Natural killer cell treated with Interleukin-12 subunit alpha and Interleukin-12 subunit beta and Interleukin-15 and Interleukin-18, amount 100 ng/mL, for 72 hours (primary cell): Measurements from ENCODE around the gene NPC1. TPM values are rescaled to one million over a fixed set of nuclear protein-coding genes. Genes with fewer than 3 reads are reported as not detected.
"Not testable (repeated sequence)": the region's sequence is repeated elsewhere in the genome, so short reads cannot be mapped to it uniquely, and the experiment has no call there.

Source experiments
- ATAC-seq, 2 donors: fragments of 150-1000 bp; cut with Tn5 transposase in 1 of 2; sonication (Bioruptor Pico), chemical (Tn5 transposase) in 1 of 2; 2 replicates each; pipeline ENCODE4 v1.10.0; 2021
- DNase-seq: peaks from one replicate; pipeline ENCODE4 v3.0.0; 2022; ENCODE audit warnings: low spot score
- H3K27ac Mint-ChIP-seq, 2 donors: 1 replicate in 1 of 2; 2 replicates in 1 of 2; pipeline ENCODE4 v1.8.0; 2022; ENCODE audit warnings: mixed read lengths in 2 of 2, mild to moderate bottlenecking in 1 of 2, moderate library complexity in 1 of 2
- H3K27me3 Mint-ChIP-seq, 2 donors: 1 replicate in 1 of 2; 2 replicates in 1 of 2; pipeline ENCODE4 v1.8.0; 2022; ENCODE audit warnings: mixed read lengths in 2 of 2
- H3K36me3 Mint-ChIP-seq: one replicate; pipeline ENCODE4 v1.8.0; 2022; ENCODE audit warnings: mixed read lengths
- H3K4me1 Mint-ChIP-seq, 2 donors: 1 replicate in 1 of 2; 2 replicates in 1 of 2; pipeline ENCODE4 v1.8.0; 2022; ENCODE audit warnings: low read depth in 2 of 2, mixed read lengths in 2 of 2, mild to moderate bottlenecking in 1 of 2
- H3K4me3 Mint-ChIP-seq: one replicate; pipeline ENCODE4 v1.8.0; 2022; ENCODE audit warnings: mixed read lengths
- H3K9me3 Mint-ChIP-seq: 2 replicates; pipeline ENCODE4 v1.8.0; 2022; ENCODE audit warnings: mixed read lengths
- total RNA-seq, 2 donors: library from RNA; stranded (reverse); gene quantifications; one replicate each; pipeline ENCODE4 v1.2.3, GENCODE V29; 2022

The NPC1 gene
- total RNA-seq, 2 donors from 2014 or later: 87.6 to 88.3 TPM

- peak; percentile 71 for DNase-seq
- Mint-ChIP-seq H3K27ac (peak overlapping the region; percentile 73 to 88), H3K4me1 (peaks cover 41 to 52% of the 10 kb centered on the region in 2 donors), H3K27me3 (no peaks in the 10 kb centered on the region), H3K4me3 (peak overlapping the region; percentile 47), H3K36me3 (peaks cover 51% of the 10 kb centered on the region), H3K9me3 (no peaks in the 10 kb centered on the region)
- ATAC-seq: peak; percentile 93 to 97
Measured at GRCh38 chr18:23563377-23564043, 22.8 kb downstream of the NPC1 start.

GRCh38 chr18:23560186-23560585, 26.1 kb downstream of the NPC1 start:
- Mint-ChIP-seq H3K36me3 (peaks cover 38% of the 10 kb centered on the region), H3K9me3 (no peaks in the 10 kb centered on the region), H3K4me1 (peaks cover 28 to 34% of the 10 kb centered on the region in 2 donors), H3K27me3 (no peaks in the 10 kb centered on the region), H3K4me3 (no peak overlapping the region), H3K27ac (peak overlapping the region in 1 of 2 donors; percentile 88)
- ATAC-seq: no peak
- no peak for DNase-seq

- DNase-seq, H3K27me3 Mint-ChIP-seq, H3K4me3 Mint-ChIP-seq, ATAC-seq, H3K9me3 Mint-ChIP-seq: not testable (repeated sequence)
- Mint-ChIP-seq H3K27ac (peak overlapping the region in 1 of 2 donors; percentile 5), H3K36me3 (peaks cover 43% of the 10 kb centered on the region), H3K4me1 (peaks cover 5 to 34% of the 10 kb centered on the region in 2 donors)
Measured at GRCh38 chr18:23557511-23557910, 28.8 kb downstream of the NPC1 start.

DNA sequence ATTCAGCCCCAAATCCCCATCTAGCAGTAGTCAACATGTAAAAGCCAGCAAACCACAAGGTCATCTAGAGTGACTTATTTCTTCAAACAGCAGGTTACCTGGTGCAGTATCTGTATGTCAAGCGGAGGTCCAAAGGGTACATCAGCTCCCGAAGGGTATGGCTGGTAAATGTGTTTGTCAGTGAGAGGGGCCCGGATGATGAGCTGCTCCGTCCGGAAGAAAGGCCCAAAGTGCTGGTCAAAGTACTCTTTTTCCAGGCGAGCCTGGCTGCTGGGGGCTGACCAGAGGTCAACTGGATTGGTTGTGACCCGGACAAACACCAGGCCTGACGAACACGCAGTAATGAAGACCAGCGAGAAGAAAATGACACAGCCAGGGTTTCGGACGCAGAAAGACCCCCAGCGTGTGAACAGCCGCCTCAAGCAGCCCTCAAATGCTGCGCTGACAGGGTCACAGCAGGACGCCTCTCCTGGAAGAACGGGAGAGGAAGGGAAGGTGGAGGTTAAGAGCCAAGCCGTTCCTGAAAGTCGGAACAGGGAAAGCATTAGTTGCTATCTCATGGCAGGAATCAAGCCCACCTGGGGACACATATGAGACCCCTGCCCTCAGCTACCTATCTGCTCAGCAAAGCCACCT, 30.0 kb downstream of the NPC1 start:
- Mint-ChIP-seq H3K36me3 (peaks cover 49% of the 10 kb centered on the region), H3K4me3 (no peak overlapping the region), H3K27ac (peak overlapping the region in 1 of 2 donors; percentile 77), H3K27me3 (no peaks in the 10 kb centered on the region), H3K9me3 (no peaks in the 10 kb centered on the region), H3K4me1 (peaks cover 5 to 35% of the 10 kb centered on the region in 2 donors)
- DNase-seq: no peak
- ATAC-seq: no peak

DNA sequence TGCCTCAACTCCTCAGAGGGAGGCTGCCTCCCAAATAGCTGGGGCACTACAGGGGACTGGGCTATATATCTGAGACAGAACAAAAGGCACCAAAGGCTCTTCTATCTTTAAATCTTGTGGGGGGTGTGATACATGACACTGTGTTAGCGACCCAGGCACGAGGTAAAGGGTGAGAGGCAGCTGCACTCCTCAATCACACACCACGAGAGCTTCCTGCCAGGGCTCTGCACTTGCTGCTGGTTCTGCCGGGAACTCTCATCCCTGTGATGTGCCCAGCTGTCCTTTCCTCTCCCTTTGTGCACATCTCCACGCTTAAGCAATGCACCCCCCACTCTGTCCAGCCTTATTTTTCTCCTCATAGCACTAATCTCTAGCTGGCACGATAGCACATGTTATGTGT, 32.4 kb downstream of the NPC1 start:
- Mint-ChIP-seq H3K36me3 (peaks cover 44% of the 10 kb centered on the region), H3K4me1 (peaks cover 5 to 31% of the 10 kb centered on the region in 2 donors), H3K4me3 (no peak overlapping the region), H3K9me3 (no peaks in the 10 kb centered on the region), H3K27me3 (no peaks in the 10 kb centered on the region), H3K27ac (peak overlapping the region; percentile 39 to 53)
- no peak for DNase-seq
- no peak for ATAC-seq

DNA sequence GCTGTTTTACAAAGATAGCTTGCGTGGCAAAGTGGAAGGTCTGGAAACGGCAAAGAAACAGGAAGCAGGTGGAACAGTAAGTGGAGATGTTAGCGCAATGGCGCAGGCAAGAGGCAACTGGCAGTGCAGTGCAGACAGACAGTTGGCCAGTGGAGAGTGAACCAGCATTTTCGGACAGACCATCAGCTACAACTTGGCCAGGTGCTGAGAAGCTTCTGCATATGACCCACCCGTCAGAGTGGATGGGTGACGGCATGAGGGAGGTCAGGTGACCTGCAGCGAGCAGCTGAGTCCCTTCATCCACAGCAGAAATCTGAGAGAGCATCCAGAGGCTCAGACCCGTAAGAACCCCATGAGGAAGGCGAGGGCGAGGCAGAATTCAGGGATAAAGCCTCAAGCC, 33.8 kb downstream of the NPC1 start:
- DNase-seq (no peak), ATAC-seq (no peak)
- no peaks in the 10 kb centered on the region for H3K27me3 Mint-ChIP-seq
- H3K4me3 Mint-ChIP-seq: no peak overlapping the region
- no peaks in the 10 kb centered on the region for H3K9me3 Mint-ChIP-seq
- H3K27ac Mint-ChIP-seq: peak overlapping the region in 1 of 2 donors; percentile 20
- peaks cover 5 to 26% of the 10 kb centered on the region in 2 donors for H3K4me1 Mint-ChIP-seq
- peaks cover 39% of the 10 kb centered on the region for H3K36me3 Mint-ChIP-seq

- DNase-seq: no peak
- no peaks in the 10 kb centered on the region for H3K9me3 Mint-ChIP-seq
- peaks cover 5 to 23% of the 10 kb centered on the region in 2 donors for H3K4me1 Mint-ChIP-seq
- no peak for ATAC-seq
- no peaks in the 10 kb centered on the region for H3K27me3 Mint-ChIP-seq
- peaks cover 38% of the 10 kb centered on the region for H3K36me3 Mint-ChIP-seq
- peak overlapping the region in 1 of 2 donors; percentile 20 for H3K27ac Mint-ChIP-seq
- no peak overlapping the region for H3K4me3 Mint-ChIP-seq
Measured at GRCh38 chr18:23551978-23552377, 34.3 kb downstream of the NPC1 start.

GRCh38 chr18:23550898-23551297, 35.4 kb downstream of the NPC1 start:
- H3K9me3 Mint-ChIP-seq: no peaks in the 10 kb centered on the region
- H3K27me3 Mint-ChIP-seq: no peaks in the 10 kb centered on the region
- no peak overlapping the region for H3K4me3 Mint-ChIP-seq
- DNase-seq (no peak), ATAC-seq (no peak)
- H3K4me1 Mint-ChIP-seq: peaks cover 9 to 26% of the 10 kb centered on the region in 2 donors
- H3K36me3 Mint-ChIP-seq: peaks cover 41% of the 10 kb centered on the region
- H3K27ac Mint-ChIP-seq: peak overlapping the region in 1 of 2 donors; percentile 20

- Mint-ChIP-seq H3K9me3 (no peaks in the 10 kb centered on the region), H3K36me3 (peaks cover 33% of the 10 kb centered on the region), H3K27me3 (no peaks in the 10 kb centered on the region), H3K4me1 (peaks cover 9 to 16% of the 10 kb centered on the region in 2 donors), H3K4me3 (no peak overlapping the region), H3K27ac (no peak overlapping the region)
- ATAC-seq (no peak), DNase-seq (no peak)
Measured at GRCh38 chr18:23548719-23549118, 37.6 kb downstream of the NPC1 start.

DNA sequence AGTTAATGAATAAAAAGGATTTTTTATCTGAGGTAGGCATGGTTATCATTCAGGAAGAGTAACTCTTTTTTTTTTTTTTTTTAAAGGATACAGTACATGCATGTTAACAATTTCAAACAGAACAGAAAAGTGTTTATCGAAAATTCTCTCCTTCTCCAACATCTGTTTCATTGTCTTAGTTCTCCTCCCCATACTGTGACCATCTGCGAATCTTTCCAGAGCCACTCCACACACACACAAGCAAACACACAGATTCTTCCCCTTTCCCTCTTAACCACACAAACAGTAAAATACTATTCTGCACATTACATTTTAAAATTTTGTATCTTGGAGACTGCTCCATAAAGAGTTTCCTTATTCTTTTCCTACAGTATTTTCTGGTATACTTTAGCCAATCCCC, 38.0 kb downstream of the NPC1 start:
- peaks cover 36% of the 10 kb centered on the region for H3K36me3 Mint-ChIP-seq
- no peaks in the 10 kb centered on the region for H3K27me3 Mint-ChIP-seq
- no peak for ATAC-seq

DNA sequence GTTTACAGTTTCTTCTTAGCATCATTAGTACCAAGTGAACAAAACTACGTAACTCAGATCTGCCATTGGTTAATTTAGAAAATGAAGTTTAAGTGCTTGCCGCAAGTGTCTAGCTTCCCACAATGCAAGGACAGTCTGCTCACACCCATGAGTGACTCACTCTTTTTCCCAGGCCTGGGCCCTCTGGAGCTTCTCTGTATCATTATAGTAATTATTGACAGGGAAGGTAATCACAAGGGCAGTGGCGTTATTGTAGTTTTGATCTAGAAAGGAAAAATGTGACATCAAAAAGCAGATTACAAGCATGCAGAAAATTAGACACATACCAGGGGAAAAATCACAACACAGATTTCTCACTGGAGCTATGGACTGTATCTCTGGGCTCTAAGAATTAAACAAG, 38.5 kb downstream of the NPC1 start:
- Mint-ChIP-seq H3K4me1 (peaks cover 9 to 16% of the 10 kb centered on the region in 2 donors), H3K9me3 (no peaks in the 10 kb centered on the region), H3K27me3 (no peaks in the 10 kb centered on the region), H3K27ac (peak overlapping the region in 1 of 2 donors; percentile 9), H3K36me3 (peaks cover 36% of the 10 kb centered on the region), H3K4me3 (no peak overlapping the region)
- DNase-seq (no peak), ATAC-seq (no peak)

More for the DNA sequence above, 38.0 kb downstream of the NPC1 start:
- Mint-ChIP-seq H3K4me3 (no peak overlapping the region), H3K4me1 (peaks cover 9 to 16% of the 10 kb centered on the region in 2 donors), H3K9me3 (no peaks in the 10 kb centered on the region), H3K27ac (peak overlapping the region in 1 of 2 donors; percentile 9)
- DNase-seq: no peak

DNA sequence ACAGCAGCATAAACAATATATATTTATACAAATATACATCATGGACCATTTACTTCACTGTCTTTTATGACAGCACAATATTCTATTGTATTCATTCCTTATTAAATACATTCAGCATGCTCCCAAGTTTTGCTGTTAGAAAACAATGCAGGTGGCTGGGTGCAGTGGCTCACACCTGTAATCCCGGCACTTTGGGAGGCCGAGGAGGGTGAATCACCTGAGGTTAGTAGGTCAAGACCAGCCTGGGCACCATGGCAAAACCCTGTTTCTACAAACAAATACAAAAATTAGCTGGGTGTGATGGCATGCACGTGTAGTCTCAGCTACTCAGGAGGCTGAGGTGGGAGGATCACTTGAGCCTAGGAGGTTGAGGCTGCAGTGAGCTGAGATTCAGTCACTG, 39.0 kb downstream of the NPC1 start:
- Mint-ChIP-seq H3K36me3 (peaks cover 38% of the 10 kb centered on the region), H3K27ac (peak overlapping the region in 1 of 2 donors; percentile 33), H3K4me3 (no peak overlapping the region), H3K9me3 (no peaks in the 10 kb centered on the region), H3K4me1 (peaks cover 9 to 17% of the 10 kb centered on the region in 2 donors), H3K27me3 (no peaks in the 10 kb centered on the region)
- DNase-seq: no peak
- ATAC-seq: no peak

DNA sequence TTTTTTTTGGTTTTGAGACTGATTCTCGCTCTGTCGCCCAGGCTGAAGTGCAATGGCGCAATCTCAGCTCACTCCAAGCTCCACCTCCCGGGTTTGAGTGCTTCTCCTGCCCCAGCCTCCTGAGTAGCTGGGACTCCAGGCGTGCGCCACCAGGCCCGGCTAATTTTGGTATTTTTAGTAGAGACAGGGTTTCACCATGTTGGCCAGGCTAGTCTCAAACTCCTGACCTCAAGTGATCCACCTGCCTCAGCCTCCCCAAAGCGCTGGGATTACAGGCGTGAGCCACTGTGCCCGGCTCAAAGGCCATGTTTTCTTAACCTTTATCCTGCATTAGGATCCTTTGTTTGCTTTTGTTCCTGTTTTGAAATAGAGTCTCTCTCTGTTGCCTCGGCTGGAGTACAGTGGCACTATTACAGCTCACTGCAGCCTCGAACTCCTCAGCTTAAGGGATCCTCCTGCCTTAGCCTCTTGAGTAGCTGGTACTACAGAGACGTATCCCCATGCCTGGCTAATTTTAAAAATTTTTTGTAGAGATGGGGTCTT, 41.0 kb downstream of the NPC1 start:
- no peaks in the 10 kb centered on the region for H3K27me3 Mint-ChIP-seq
- ATAC-seq: no peak
- H3K27ac Mint-ChIP-seq: peak overlapping the region in 1 of 2 donors; percentile 64
- no peaks in the 10 kb centered on the region for H3K9me3 Mint-ChIP-seq
- no peak for DNase-seq
- no peak overlapping the region for H3K4me3 Mint-ChIP-seq
- H3K4me1 Mint-ChIP-seq: peaks cover 21 to 26% of the 10 kb centered on the region in 2 donors
- H3K36me3 Mint-ChIP-seq: peaks cover 36% of the 10 kb centered on the region

DNA sequence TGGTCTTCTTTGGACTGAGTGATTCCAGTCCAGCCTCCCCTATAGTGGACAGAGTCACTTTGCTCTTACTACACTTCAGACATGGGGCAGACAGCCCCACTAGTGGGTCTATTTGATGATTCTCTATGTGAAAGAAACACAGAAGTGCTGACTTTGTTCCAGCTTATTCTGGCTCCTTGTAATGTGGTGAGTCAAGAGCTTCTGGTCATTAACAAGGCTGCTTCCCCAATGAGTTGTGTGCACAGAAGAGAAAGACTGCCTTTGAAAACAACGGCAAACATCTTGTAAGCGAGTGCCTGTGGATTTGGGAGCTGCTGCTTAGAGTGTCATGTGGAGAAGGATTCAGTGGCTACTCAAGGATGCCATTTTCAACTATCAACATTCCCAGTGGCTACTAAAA, 43.8 kb downstream of the NPC1 start:
- no peak overlapping the region for H3K4me3 Mint-ChIP-seq
- peak overlapping the region; percentile 71 to 77 for H3K27ac Mint-ChIP-seq
- no peaks in the 10 kb centered on the region for H3K9me3 Mint-ChIP-seq
- no peak for DNase-seq
- ATAC-seq: no peak
- peaks cover 46% of the 10 kb centered on the region for H3K36me3 Mint-ChIP-seq
- H3K27me3 Mint-ChIP-seq: no peaks in the 10 kb centered on the region
- peaks cover 29 to 33% of the 10 kb centered on the region in 2 donors for H3K4me1 Mint-ChIP-seq
